SH-SY5Y (cell line): ENCODE data around the gene DUSP14.

Source experiments
- GATA2 ChIP-seq: IDR thresholded peaks from 2 replicates; pipeline ENCODE4 v1.6.1; 2011; ENCODE audit warnings: mild to moderate bottlenecking, low read depth, low read length
- GATA3 ChIP-seq: IDR thresholded peaks from 2 replicates; pipeline ENCODE4 v1.6.1; 2011; ENCODE audit warnings: low read depth, mild to moderate bottlenecking, low read length, moderate library complexity

Gene DUSP14

GRCh38 chr17:37557482-37557881 lies 67.8 kb downstream of the DUSP14 start:
- TF ChIP-seq GATA2 (no peak), GATA3 (no peak)

- no peak for TF ChIP-seq GATA3
- TF ChIP-seq GATA2, result no peak
Measured at GRCh38 chr17:37558299-37558698, 68.6 kb downstream of the DUSP14 start.

DNA sequence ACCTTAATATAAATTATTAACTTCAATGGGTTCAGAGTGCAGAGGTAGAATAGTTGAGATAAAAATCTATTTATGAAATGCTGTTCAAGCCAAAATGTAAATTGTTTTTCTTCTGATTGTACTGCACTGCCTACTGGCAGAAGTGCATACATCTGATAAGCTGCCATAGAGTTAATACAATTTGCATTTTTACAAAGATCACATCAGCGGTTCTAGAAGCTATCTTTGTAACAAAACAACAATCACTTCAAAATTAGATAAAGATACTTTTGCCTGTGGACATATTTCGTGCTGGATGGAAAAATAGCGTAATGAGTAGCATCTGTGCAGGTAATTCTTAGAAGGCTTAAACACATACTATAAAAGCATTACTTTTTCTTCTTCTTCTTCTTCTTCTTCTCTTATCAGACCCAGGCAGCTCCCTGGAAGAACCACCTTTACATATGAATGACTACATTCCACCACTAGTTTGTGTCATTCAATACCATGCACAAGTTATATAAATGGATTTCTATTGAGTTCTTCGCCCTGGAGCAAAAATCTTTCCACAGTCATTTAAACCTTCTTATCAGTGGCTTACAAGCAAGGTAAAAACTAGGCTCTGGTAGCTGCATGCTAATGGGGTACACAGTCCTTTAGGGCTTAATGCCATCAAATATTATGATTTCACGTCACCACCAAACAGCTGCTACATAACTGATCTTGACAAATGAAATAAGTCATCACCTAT lies 72.5 kb downstream of the DUSP14 start:
- TF ChIP-seq GATA2 (peak; percentile 59), GATA3 (peak; percentile 91)
